Neural cell (in vitro differentiated cells): ENCODE results near the gene CCNT2. TPM values are rescaled to one million over a fixed set of nuclear protein-coding genes. Genes with fewer than 3 reads are reported as not detected.

ENCODE experiments used
- H2AFZ ChIP-seq: fragments of 200-600, 300-800 bp; sonication (generic), shearing (Covaris generic); 2 replicates; pipeline ENCODE4 v1.6.0; 2014; ENCODE audit warnings: low read depth, mild to moderate bottlenecking, antibody characterized with exemption, low read length, moderate library complexity
- H3F3A ChIP-seq: fragments of 200-600 bp; shearing (Covaris generic); 2 replicates; pipeline ENCODE4 v1.6.1; 2016; ENCODE audit warnings: mild to moderate bottlenecking, moderate library complexity, mixed read lengths, antibody characterized with exemption, low read length; ENCODE audit not compliant: insufficient read depth, poor library complexity, severe bottlenecking
- H3K27ac ChIP-seq: fragments of 200-600, 300-800 bp; sonication (generic), shearing (Covaris generic); 2 replicates; pipeline ENCODE4 v1.5.1; 2014; ENCODE audit warnings: mild to moderate bottlenecking, low read length, moderate library complexity
- H3K27me3 ChIP-seq: fragments of 300-800, 200-600 bp; sonication (generic), shearing (Covaris generic); 2 replicates; pipeline ENCODE4 v1.6.0; 2014; ENCODE audit warnings: mild to moderate bottlenecking, low read depth, low read length, moderate library complexity; ENCODE audit not compliant: insufficient read depth
- H3K36me3 ChIP-seq: fragments of 300-800, 200-600 bp; sonication (generic), shearing (Covaris generic); 2 replicates; pipeline ENCODE4 v1.5.1; 2014; ENCODE audit warnings: mild to moderate bottlenecking, antibody characterized with exemption, low read length, moderate library complexity; ENCODE audit not compliant: insufficient read depth
- H3K4me2 ChIP-seq: fragments of 300-800, 200-600 bp; sonication (generic), shearing (Covaris generic); 2 replicates; pipeline ENCODE4 v1.6.0; 2014; ENCODE audit warnings: mild to moderate bottlenecking, low read length
- H3K4me3 ChIP-seq: fragments of 300-800, 200-600 bp; sonication (generic), shearing (Covaris generic); 2 replicates; pipeline ENCODE4 v1.5.1; 2014; ENCODE audit warnings: mild to moderate bottlenecking, low read length, moderate library complexity
- H3K79me2 ChIP-seq: fragments of 200-600 bp; shearing (Covaris generic); replicated peaks from 2 replicates; pipeline ENCODE4 v1.6.0; 2014; ENCODE audit warnings: mild to moderate bottlenecking, low read length, moderate library complexity; ENCODE audit not compliant: insufficient read depth
- H3K9ac ChIP-seq: fragments of 300-800, 200-600 bp; sonication (generic), shearing (Covaris generic); 2 replicates; pipeline ENCODE4 v1.6.1; 2016; ENCODE audit warnings: mild to moderate bottlenecking, low read length, mixed read lengths
- H3K9me2 ChIP-seq: fragments of 200-600 bp; shearing (Covaris generic); 2 replicates; pipeline ENCODE4 v1.6.1; 2016; ENCODE audit warnings: mild to moderate bottlenecking, low read length, mixed read lengths; ENCODE audit not compliant: insufficient read depth
- H3K9me3 ChIP-seq: fragments of 200-600, 300-800 bp; sonication (generic), shearing (Covaris generic); 2 replicates; pipeline ENCODE4 v1.6.1; 2016; ENCODE audit warnings: mild to moderate bottlenecking, mixed run types, low read length, moderate library complexity, mixed read lengths
- H4K20me1 ChIP-seq: fragments of 200-600 bp; shearing (Covaris generic); 2 replicates; pipeline ENCODE4 v1.6.1; 2016; ENCODE audit warnings: mild to moderate bottlenecking, mixed run types; ENCODE audit not compliant: insufficient read depth
- EP300 ChIP-seq: fragments of 450-650 bp; conservative IDR thresholded peaks from 2 replicates; pipeline ENCODE4 v1.6.1; 2014; ENCODE audit warnings: antibody characterized with exemption, mild to moderate bottlenecking, moderate library complexity; ENCODE audit not compliant: poor library complexity, severe bottlenecking
- EZH2 ChIP-seq: fragments of 200-600, 300-800 bp; shearing (Covaris generic), sonication (generic); IDR thresholded peaks from 2 replicates; pipeline ENCODE4 v1.6.1; 2014; ENCODE audit warnings: antibody characterized with exemption, low read length, borderline replicate concordance, mild to moderate bottlenecking; ENCODE audit not compliant: insufficient read depth, poor library complexity, severe bottlenecking
- MXI1 ChIP-seq: fragments of 450-650 bp; conservative IDR thresholded peaks from 2 replicates; pipeline ENCODE4 v1.6.1; 2014; ENCODE audit warnings: antibody characterized with exemption, mild to moderate bottlenecking; ENCODE audit not compliant: poor library complexity, severe bottlenecking
- POLR2AphosphoS5 ChIP-seq: IDR thresholded peaks from 2 replicates; pipeline ENCODE4 v1.6.1; 2012
- RAD21 ChIP-seq: fragments of 450-650 bp; conservative IDR thresholded peaks from 2 replicates; pipeline ENCODE4 v1.6.1; 2014; ENCODE audit warnings: antibody characterized with exemption, mild to moderate bottlenecking, moderate library complexity
- SMC3 ChIP-seq: fragments of 450-650 bp; conservative IDR thresholded peaks from 2 replicates; pipeline ENCODE4 v1.6.1; 2014; ENCODE audit warnings: antibody characterized with exemption, mild to moderate bottlenecking, moderate library complexity; ENCODE audit not compliant: poor library complexity
- TAF1 ChIP-seq: IDR thresholded peaks from 2 replicates; pipeline ENCODE4 v1.6.1; 2012; ENCODE audit warnings: low read depth
- polyA plus RNA-seq: library from polyadenylated mRNA; depleted of rRNA; stranded (reverse); fragments of >200 nt; gene quantifications from 2 replicates; pipeline ENCODE4 v1.2.3, GENCODE V29; 2014
- TF ChIP-seq, protein P1 (sequence below): IDR thresholded peaks from 2 replicates; pipeline ENCODE4 v1.6.1; 2012; ENCODE audit warnings: borderline replicate concordance
- TF ChIP-seq, protein P2 (sequence below): fragments of 450-650 bp; IDR thresholded peaks from 2 replicates; pipeline ENCODE4 v1.5.1; 2014; ENCODE audit warnings: antibody characterized with exemption, mild to moderate bottlenecking, moderate library complexity; ENCODE audit not compliant: poor library complexity, severe bottlenecking

CCNT2 gene
- polyA plus RNA-seq, 1 donor from 2014 or later: 134 TPM

DNA sequence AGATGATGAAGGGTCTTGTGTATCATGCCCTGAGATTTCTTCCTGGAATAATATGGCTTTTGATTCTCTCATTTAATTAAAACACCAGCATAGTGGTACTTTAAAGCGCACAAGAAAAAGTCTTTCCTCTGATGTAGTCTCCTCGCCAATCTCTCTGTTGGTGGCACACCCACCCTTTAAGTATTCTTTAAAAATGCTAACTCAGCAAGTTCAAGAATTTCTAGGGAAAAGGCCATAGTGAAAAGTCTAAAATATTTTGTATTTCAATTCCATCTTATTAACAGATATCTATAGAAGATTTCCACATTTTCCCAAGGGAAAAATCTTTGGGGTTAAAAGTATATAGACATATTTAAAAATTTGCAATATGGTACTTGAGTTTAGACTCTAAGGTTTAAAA, 45.5 kb upstream of the CCNT2 start:
- Histone ChIP-seq H3K9ac (no peak overlapping the region), H3K4me2 (no peak overlapping the region)
- TF ChIP-seq RAD21 (no peak), TAF1 (no peak), SMC3 (no peak), POLR2AphosphoS5 (no peak), MXI1 (no peak), EZH2 (no peak), EP300 (no peak)
- TF ChIP-seq, protein P1, sequence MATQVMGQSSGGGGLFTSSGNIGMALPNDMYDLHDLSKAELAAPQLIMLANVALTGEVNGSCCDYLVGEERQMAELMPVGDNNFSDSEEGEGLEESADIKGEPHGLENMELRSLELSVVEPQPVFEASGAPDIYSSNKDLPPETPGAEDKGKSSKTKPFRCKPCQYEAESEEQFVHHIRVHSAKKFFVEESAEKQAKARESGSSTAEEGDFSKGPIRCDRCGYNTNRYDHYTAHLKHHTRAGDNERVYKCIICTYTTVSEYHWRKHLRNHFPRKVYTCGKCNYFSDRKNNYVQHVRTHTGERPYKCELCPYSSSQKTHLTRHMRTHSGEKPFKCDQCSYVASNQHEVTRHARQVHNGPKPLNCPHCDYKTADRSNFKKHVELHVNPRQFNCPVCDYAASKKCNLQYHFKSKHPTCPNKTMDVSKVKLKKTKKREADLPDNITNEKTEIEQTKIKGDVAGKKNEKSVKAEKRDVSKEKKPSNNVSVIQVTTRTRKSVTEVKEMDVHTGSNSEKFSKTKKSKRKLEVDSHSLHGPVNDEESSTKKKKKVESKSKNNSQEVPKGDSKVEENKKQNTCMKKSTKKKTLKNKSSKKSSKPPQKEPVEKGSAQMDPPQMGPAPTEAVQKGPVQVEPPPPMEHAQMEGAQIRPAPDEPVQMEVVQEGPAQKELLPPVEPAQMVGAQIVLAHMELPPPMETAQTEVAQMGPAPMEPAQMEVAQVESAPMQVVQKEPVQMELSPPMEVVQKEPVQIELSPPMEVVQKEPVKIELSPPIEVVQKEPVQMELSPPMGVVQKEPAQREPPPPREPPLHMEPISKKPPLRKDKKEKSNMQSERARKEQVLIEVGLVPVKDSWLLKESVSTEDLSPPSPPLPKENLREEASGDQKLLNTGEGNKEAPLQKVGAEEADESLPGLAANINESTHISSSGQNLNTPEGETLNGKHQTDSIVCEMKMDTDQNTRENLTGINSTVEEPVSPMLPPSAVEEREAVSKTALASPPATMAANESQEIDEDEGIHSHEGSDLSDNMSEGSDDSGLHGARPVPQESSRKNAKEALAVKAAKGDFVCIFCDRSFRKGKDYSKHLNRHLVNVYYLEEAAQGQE: no peak
- TF ChIP-seq, protein P2, sequence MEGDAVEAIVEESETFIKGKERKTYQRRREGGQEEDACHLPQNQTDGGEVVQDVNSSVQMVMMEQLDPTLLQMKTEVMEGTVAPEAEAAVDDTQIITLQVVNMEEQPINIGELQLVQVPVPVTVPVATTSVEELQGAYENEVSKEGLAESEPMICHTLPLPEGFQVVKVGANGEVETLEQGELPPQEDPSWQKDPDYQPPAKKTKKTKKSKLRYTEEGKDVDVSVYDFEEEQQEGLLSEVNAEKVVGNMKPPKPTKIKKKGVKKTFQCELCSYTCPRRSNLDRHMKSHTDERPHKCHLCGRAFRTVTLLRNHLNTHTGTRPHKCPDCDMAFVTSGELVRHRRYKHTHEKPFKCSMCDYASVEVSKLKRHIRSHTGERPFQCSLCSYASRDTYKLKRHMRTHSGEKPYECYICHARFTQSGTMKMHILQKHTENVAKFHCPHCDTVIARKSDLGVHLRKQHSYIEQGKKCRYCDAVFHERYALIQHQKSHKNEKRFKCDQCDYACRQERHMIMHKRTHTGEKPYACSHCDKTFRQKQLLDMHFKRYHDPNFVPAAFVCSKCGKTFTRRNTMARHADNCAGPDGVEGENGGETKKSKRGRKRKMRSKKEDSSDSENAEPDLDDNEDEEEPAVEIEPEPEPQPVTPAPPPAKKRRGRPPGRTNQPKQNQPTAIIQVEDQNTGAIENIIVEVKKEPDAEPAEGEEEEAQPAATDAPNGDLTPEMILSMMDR: no peak

DNA sequence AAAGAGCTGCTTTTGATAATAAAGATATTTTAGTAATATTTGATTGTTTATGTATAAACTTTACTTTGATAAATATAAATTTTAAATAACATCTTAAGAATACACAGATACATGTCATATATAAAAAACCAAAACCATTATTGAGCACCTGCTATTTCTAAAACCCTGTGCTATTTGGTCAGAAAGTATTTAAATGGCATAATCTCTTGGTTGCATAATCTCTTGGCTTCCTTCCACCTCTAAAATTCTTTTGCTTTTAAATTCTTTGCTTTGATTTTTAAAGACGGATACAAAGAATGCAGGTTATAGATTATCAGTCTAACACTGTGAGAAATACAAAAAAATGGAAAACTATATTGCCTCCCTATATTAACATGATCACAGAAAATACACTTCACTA, 43.3 kb upstream of the CCNT2 start:
- no peaks in the 10 kb centered on the region for H4K20me1 ChIP-seq
- peaks cover 5% of the 10 kb centered on the region for H3K9me3 ChIP-seq
- H3K27me3 ChIP-seq: no peaks in the 10 kb centered on the region
- H3K79me2 ChIP-seq: no peaks in the 10 kb centered on the region
- H2AFZ ChIP-seq: no peak overlapping the region
- H3K4me3 ChIP-seq: no peak overlapping the region
- no peak overlapping the region for H3K9ac ChIP-seq
- no peaks in the 10 kb centered on the region for H3K36me3 ChIP-seq
- H3F3A ChIP-seq: no peaks in the 10 kb centered on the region
- TF ChIP-seq, protein P1: no peak
- no peak for TF ChIP-seq EP300
- no peak for TF ChIP-seq MXI1
- no peak for TF ChIP-seq RAD21
- TF ChIP-seq, protein P2: no peak
- no peak for TF ChIP-seq TAF1
- TF ChIP-seq POLR2AphosphoS5: no peak
- no peak overlapping the region for H3K4me2 ChIP-seq
- H3K27ac ChIP-seq: no peak overlapping the region
- no peaks in the 10 kb centered on the region for H3K9me2 ChIP-seq

More for the DNA sequence above, 45.5 kb upstream of the CCNT2 start:
- H2AFZ ChIP-seq: no peak overlapping the region
- no peak overlapping the region for H3K4me3 ChIP-seq
- no peaks in the 10 kb centered on the region for H4K20me1 ChIP-seq
- H3K27ac ChIP-seq: no peak overlapping the region
- no peaks in the 10 kb centered on the region for H3K79me2 ChIP-seq
- H3K9me3 ChIP-seq: no peaks in the 10 kb centered on the region
- H3F3A ChIP-seq: no peaks in the 10 kb centered on the region
- no peaks in the 10 kb centered on the region for H3K27me3 ChIP-seq
- H3K9me2 ChIP-seq: no peaks in the 10 kb centered on the region
- H3K36me3 ChIP-seq: no peaks in the 10 kb centered on the region
